Inferior parietal cortex (tissue), 1 donor: ENCODE data around the gene GRB2.
"Not testable (repeated sequence)": the region's sequence is repeated elsewhere in the genome, so short reads cannot be mapped to it uniquely, and the experiment has no call there.

Experiments used
- DNase-seq: peaks from one replicate; pipeline ENCODE4 v3.0.0-alpha.2; 2016; ENCODE audit errors: extremely low spot score

Gene GRB2

DNA sequence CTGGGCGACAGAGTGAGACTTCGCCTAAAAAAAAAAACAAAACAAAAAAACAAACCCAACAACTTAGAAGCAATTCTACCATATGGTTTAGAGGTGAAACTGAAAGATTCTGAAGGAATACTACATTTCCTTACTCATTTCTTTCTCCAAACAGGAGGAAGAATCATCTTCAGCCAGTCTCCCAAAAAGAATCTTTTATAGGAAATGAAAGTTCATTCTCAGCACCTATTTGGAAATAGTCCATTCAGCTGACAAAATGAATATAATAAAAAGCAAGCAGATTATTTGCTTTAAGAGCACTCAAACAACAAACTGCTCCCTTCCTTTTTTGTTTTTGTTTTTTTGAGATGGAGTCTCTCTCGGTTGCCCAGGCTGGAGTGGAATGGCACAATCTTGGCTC is 17.7 kb downstream of the GRB2 start:
- no peak for DNase-seq

DNA sequence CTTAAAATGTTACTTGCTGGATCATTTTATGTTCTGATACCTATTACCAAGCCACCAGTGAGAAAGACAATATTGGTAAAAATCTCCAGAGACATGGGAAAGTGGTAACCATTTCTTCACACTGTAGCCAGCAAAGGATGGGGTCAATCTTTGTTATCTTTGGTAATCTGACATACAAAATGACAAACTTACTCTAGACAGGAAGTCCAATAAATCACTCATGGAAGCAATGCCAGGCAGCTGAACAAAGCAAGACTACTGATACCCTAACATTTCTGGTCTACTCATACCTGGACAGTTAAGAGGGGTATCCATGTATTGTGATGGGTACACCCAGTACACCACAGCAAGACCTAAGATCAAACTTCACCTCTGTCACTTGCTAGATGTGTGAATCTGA is 19.0 kb downstream of the GRB2 start:
- DNase-seq = no peak

DNA sequence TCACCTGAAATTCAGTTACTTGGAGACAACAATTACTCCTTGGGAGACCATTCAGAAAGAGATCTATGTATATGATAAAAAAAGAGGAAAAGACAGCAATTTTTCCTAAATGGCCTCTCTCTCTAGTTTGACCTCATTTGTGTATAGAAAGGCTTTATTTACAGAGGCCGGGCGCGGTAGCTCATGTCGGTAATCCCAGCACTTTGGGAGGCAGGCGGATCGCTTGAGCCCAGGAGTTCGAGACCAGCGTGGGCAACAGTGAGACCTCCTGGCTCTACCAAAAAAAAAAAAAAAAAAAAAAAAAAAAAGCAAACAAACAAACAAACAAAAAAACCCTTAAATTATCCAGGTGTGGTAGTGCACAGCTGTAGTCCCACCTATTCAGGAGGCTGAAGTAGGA is 20.7 kb downstream of the GRB2 start:
- DNase-seq = no peak

DNA sequence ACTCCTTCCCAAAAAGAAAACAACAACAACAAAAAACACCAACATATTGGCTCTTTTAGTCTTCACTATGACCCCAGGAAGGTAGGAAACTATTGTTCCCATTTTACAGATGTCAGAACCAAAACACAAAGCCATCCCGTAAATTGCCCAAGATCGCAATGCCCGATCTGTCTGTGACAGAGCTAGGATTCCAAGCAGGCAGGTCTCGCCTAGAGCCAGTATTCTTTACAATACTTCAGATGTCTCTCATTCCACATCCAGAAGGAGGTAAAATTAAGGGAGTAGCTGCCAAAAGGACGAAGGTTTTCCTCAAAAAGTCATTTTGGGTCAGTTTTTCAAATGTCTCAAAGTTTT is 21.7 kb downstream of the GRB2 start:
- DNase-seq = no peak

DNA sequence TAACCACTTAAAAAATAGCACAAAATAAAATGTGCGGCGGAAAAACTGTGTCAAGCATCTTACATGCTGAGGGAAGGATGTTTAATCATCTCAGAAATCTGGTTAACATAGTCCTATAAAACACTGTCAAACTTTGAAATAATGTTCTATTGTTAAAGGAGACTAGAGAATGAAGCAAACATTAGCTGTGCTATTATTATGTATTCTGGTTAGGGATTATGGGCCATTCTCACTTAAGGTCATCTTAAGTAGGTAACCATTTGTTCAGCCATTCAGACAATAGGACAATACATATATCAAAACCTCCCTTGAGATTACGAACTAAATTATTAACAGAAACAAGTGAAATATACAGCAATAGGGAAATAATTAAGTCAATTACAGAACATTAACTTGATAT is 24.7 kb downstream of the GRB2 start:
- DNase-seq = no peak

DNA sequence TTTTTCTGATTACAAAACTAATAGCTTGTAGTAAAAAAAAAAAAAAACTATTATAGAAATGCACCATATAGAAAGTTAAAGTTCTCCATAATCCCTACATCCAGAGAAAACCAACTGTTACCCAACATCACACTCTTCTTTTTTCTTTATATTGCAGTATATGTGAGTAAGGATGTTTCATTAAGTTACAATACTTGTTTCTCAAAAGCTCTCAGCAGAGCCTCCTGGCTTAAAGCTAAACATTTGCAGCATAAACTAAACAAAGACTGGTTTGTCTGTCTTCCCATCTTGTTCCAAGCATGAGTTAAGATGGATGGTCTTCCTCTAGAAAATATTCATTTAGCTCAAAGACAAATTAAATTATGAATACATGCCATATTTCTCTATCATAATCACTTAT is 25.2 kb downstream of the GRB2 start:
- no peak for DNase-seq

DNA sequence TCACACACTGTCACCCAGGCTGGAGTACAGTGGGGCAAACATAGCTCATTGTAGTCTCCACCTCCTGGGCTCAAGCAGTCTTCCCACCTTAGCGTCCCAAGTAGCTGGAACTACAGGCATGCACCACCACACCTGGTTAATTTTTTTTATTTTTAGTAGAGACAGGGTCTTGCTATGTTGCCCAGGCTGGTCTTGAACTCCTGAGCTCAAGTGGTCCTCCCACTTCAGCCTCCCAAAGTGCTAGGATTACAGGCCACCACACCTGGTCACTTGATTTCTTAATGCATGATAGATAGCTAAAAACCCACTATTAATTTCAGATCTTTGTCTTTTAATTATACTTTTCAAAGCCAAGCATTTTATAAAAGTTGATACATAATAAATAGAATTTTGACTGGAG is 26.1 kb downstream of the GRB2 start:
- DNase-seq = not testable (repeated sequence)

DNA sequence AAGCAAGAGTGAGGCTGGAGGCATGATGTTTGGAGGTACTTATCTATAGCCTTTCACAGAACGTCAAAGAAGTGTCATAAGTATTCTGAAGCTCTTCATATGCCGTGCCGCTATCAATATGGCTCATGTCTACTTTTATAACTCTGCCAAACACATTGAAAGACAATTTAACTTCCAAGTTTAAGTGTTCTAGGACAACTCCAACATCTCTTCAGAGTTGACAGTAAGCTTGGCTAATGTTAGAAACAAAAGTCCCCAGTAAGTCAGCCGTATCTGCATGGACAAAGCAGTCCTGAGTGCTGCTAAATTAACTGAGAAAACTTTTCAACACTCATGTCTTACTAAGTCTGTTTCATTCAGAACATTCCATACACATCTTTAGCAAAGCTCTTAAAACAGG is 32.2 kb downstream of the GRB2 start:
- no peak for DNase-seq

DNA sequence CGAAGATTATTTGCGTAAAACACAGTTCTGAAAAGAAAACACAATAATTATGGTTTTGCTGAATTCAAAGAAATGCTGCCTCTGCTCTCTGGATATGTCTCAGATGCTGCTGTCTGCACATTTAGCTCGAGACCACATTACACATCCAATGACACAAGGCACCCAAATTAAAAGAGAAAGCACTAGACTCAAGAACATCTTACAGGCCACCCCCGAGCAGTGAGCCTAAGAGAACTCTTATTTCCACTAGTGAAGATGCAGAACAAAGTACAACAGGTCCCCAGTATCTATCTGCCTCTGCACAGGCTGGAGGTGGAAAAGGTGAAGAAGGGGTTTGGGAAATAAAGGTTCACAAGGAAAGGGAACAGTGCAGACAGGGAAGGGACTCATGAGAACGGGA is 33.5 kb downstream of the GRB2 start:
- DNase-seq = no peak

DNA sequence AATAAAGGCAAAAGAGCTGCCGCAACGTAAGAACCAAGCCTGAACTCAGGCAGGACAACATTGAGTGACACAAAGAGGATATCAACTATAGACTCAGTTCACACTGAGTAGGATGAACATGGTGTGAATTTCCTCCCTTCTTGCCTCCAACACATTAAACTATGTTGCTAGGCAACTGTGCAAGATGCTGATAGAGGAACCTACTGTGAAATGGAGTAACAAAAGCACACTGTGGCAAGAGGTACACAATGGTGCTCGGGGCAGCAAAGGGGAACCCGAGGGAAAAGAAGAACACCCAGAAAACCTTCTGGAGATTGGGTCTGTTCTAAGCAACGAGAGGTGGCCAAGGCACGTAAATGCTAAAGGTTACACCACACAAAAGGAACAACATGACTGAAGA is 34.1 kb downstream of the GRB2 start:
- DNase-seq = no peak

DNA sequence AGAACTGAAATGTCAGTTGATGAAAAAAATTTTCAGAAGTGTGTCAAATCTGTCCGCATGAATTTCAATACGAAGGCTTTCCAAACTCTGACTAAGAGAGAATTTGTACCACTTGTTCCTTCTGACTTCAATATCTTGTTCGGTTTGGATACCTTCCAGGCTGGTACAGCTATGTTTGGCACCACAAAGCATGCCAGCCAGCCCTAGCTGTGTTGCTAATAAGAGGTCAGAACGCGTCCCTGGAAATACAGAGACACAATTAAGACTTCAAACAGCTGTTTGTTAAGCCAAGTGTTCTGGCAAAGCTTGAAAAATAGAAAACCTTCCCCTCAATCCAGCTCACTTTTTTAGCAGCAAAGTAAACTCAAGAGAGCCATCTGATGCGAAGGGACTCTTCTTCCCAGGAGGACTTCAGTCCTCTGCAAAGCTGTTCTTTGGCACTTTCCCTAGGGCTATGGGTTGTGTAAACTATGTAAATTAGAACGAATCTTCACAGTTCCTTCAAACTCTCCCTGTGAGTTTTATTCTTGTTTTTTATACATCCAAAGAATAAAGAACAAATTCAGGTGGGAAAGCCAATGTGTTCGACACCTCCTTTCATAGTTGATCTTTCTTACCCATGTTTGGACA is 35.1 kb downstream of the GRB2 start:
- peak; percentile 75 for DNase-seq

DNA sequence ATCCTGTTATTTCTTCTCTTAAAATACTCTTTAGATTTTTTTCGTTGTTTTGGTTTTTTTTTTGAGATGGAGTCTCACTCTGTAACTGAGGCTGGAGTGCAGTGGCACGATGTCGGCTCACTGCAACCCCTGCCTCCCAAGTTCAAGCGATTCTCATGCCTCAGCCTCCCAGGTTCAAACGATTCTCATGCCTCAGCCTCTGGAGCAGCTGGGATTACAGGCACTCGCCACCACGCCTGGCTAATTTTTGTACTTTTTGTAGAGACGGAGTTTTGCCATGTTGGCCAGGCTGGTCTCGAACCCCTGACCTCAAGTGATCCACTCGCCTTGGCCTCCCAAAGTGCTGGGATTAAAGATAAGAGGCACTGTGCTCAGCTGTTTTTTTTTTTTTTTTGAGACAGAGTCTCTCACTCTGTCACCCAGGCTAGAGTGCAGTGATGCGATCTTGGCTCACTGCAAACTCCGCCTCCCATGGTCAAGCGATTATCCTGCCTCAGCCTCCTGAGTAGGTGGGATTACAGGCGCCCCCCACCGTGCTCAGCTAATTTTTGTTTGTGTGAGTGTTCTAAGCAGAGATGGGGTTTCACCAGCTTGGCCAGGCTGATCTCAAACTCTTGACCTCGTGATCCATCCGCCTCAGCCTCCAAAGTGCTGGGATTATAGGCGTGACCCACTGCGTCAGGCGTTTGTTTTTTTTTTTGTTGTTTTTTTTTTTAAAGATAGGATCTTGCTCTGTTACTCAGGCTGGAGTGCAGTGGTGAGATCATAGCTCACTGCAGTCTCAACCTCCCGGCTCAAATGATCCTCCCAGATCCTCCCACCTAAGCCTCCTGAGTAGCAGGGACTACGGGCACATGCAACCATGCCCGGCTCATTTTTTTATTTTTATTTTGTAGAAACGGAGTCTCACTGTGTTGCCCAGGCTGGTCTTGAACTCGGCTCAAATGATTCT is 37.4 kb downstream of the GRB2 start:
- not testable (repeated sequence) for DNase-seq

DNA sequence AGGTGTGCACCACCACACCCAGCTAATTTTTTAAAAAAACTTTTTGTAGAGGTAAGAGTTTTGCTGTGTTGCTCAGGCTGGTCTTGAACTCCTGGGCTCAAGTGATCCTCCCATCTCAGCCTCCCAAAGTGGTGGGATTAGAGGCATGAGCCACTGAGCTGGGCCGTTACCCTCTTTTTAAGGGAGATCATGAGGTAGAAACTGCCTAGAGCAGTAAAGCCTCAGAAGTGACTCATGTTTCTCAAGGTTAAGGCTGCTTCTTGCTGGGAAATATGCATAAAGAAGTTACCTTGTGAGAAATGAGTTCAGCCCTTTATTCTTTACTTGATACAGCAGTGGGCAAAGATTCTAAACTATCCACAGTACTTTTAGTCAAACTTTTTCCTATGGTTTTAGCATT is 38.2 kb downstream of the GRB2 start:
- DNase-seq = no peak

DNA sequence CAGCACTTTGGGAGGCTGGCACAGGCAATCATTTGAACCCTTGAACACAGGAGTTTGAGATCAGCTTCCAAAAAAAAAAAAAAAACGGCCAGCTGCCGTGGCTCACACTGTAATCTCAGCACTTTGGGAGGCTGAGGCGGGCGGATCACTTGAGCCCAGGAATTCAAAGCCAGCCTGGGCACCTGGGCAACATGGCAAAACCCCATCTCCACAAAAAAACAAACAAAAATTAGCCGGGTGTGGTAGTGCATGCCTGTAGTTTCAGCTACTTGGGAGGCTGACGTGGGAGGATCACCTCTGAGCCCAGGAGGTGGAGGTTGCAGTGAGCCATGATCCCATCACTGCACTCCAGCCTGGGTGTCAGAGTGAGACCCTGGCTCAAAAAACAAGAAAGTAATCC is 39.0 kb downstream of the GRB2 start:
- no peak for DNase-seq

DNA sequence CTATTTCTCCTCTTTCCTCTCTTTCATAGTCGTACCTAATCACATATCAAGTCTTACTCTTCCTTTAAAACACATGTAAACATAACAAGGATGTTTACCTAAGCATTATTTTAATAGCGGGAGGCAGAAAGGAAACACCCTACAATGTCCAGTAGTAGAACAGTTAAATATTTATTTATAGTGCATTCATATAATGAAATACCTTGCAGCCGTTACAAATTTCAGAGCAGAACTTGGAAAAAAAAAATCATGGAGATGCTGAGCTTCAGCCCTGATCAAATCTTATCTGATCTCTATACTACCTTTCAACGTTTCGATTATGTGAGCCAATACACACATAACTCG is 39.6 kb downstream of the GRB2 start:
- DNase-seq = no peak

DNA sequence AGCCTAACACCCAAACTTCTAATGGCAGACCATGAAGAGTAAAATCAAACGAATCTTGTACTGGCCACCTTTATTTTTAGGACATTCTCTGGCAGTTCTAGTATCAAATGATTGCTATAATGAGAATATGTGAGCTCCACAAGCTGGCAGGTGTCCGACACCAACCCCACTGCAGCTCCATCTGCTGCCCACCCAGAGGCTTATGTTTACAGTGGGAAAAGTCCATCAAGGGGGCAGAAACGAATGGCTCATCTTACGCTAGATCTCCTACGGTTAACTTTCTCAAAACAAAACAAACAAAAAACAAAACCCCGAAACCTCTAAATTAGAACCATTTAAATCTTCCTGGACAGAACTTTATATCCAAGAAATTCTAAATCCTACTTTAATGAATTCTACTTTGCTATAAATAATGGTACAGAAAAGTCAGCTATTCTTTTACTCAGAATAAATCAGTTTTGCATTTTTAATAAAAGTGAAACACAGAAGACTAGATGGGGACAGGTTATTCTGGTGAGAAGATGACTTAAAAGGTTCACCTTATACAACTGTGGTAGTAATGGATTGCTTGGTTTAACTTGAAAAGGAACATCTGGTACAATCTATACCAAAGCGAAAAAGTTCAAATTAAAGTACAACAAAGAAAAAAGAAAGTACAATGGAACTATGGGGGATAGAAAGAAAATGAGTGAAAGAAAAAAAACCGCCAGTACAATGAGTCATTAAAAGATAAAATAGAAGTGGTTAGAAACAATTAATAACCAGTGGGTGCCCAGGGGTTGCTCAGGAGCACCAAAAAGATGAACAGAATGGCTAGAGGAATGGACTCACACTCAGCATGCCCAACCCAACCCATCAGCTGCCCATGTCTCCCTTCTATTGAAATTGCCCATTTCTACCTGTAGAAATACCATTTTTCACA is 40.2 kb downstream of the GRB2 start:
- DNase-seq = no peak

DNA sequence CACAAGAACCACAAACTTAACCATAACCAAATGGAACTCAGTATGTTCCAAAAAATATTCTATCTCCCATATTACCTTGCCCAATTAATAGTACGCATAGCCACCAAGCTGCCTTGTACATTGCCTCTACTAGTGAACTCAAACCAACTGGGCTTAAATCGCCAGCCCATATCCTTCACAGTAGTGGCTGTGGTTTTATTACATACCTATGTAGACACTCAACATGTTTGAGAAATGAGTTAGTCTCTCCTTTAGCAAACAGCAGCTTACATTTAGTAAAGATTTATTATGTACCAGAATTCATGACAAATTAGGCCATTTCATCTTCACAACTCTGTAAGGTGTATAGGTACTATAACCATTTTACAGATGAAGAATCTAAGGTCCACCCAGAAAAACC is 41.4 kb downstream of the GRB2 start:
- no peak for DNase-seq

DNA sequence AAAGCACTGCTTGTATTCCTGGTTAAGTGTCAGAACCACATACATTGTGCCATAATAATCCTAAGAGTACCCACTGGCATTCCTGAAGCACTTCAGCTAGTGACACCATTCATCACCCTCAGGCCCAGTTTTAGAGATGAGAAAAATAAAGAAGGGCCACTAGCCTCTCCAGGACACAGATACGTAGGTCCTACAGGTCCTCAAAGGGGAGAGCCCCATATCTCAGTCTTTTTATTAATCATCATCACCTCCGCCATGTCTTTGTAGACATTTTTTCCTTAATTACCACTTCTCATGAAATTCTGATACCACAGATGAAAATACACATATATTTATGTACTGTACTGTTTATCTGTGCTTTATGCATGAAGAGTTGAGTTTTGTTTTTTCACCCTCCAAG is 43.5 kb downstream of the GRB2 start:
- DNase-seq = no peak

DNA sequence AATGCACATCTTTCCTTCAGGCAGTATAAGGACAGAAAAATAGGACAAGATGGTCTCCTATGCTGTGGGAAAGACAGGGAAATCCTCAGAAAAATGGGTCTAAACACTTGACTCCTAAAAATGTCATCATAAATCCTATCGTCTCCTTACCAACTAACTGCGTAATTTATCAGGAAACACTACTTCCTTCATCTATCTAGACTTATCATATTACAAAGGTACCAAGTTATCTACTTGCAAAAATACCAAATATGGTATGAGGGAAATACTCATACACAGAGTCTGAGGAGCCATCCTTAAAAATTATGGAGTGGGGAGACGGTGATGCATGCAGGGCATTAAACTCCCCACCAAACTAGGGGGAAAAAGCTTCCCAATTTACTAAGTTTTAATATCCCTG is 44.1 kb downstream of the GRB2 start:
- DNase-seq = no peak

DNA sequence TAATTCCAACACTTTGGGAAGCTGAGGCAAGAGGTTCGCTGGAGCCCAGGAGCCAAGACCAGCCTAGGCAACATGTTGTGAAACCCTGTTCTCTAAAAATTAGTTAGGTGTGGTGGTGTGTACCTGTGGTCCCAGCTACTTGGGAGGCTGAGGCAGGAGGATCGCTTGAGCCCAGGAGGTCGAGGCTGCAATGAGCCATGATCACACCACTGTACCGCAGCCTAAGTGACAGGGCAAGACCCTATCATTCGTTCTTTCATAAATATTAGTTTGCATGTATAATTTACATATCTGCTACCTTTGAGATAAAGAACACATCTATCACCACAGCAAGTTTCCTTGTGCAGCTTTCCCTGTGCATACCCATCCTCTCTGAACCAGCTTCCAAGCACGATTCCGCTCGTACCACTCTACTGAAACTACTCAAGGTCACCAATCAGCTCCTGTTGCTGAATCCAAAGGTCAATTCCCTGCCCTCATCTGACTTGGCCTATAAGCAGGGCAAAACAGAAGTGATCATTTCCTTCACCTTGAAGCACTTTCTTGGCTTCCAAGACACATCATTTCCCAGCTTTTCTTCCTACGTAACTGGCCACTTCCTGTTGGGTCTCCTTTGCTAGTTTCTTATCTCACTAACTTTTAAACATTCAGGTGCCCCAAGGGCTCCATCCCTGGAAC is 49.1 kb downstream of the GRB2 start:
- no peak for DNase-seq

DNA sequence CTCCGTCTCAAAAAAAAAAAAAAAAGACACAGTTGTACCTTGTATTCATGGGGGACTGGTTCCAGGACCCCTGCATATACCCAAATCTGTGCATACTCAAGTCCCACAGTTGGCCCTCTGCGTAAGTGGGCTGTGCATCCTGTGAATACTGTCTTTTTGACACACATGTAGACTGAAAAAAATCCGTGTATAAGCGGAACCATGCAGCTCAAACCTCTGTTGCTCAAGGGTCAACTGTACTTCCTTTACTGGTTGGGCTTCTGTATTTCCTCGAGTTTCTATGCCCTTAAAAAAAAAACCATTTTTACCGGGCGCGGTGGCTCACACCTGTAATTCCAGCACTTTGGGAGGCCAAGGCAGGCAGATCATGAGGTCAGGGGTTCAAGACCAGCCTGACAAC is 52.3 kb downstream of the GRB2 start:
- DNase-seq = no peak

DNA sequence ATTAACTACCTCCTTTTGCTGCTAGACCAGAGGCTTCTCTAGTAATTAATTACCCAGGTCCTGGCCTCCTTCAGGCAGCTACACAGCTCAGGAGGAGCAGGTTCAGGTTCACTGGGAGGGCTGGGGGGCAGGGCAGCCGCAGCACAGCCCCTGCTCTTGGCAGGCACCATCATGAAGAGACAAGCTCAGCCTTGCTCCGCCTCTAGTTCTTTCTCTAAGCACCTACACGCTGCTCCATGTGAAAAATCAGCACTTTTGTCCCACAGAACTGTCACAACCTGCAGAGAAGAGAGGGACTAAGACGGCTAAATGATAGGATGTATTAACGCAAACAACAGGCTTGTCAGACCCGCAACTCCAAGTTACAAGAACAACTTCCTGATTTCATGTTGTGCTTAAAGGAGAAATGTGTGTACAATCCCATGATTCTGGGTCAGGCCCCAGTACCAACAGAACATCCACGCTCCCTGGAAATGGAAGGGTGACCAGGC is 53.4 kb downstream of the GRB2 start:
- no peak for DNase-seq
